ENCODE data around the gene NCOA3.

Gene NCOA3

GRCh38 chr20:47627540-47627939, 125.9 kb downstream of the NCOA3 start:
- no peak for TF ChIP-seq CTCF (IDR thresholded peaks at IDR 0.05; ENCODE audit: low read depth, low read length)
- DNase-seq (ENCODE audit: extremely low read depth, low read depth), result no peak

- DNase-seq (ENCODE audit: extremely low read depth, low read depth), result no peak
- TF ChIP-seq CTCF (IDR thresholded peaks at IDR 0.05; ENCODE audit: low read depth, low read length), result no peak
These were observed 128.2 kb downstream of the NCOA3 start for GRCh38 chr20:47629907-47630306.

DNA sequence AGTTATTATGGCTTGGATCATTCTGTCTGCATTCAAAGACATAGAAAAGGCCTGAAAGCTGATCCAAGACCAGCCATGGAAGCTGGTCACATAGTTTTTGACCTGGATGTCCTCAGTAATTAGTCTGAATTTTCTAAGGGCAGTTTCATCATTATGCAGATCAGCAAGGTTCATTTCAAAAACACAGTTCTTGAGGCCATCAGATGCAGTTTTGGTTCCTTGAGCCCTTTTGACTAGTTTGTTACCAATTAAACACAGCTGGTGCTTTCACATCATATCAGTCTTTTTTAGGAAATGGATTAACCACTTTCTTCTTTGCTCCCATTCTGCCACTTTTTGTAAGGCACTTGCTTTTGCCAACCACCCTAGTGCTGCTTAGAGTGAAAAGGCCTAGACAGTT, 129.4 kb downstream of the NCOA3 start:
- TF ChIP-seq CTCF (IDR thresholded peaks at IDR 0.05; ENCODE audit: low read depth, low read length), result no peak
- DNase-seq (ENCODE audit: extremely low read depth, low read depth), result no peak

DNA sequence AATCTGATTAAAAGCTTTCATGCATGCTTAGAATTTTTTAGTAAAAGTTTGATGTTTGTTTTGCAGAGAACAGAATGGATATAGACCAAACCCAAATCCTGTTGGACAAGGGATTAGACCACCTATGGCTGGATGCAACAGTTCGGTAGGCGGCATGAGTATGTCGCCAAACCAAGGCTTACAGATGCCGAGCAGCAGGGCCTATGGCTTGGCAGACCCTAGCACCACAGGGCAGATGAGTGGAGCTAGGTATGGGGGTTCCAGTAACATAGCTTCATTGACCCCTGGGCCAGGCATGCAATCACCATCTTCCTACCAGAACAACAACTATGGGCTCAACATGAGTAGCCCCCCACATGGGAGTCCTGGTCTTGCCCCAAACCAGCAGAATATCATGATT, 133.6 kb downstream of the NCOA3 start:
- no peak for DNase-seq (ENCODE audit: extremely low read depth, low read depth)
- TF ChIP-seq CTCF (IDR thresholded peaks at IDR 0.05; ENCODE audit: low read depth, low read length), result no peak

- DNase-seq (ENCODE audit: extremely low read depth, low read depth), result no peak
- TF ChIP-seq CTCF (IDR thresholded peaks at IDR 0.05; ENCODE audit: low read depth, low read length), result no peak
These were observed 137.2 kb downstream of the NCOA3 start for GRCh38 chr20:47638851-47639250.

DNA sequence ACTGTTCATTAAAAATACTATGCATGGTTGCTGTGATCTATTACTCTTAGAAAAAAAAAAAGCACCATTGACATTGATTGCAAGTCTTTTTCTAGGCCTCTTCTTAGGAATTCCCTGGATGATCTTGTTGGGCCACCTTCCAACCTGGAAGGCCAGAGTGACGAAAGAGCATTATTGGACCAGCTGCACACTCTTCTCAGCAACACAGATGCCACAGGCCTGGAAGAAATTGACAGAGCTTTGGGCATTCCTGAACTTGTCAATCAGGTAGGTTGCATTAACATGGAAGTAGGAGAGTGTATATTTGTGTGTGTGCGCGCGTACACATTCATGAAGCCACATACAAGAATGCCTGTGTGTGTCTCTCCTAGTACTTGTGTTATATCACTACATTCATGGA, 140.4 kb downstream of the NCOA3 start:
- no peak for DNase-seq (ENCODE audit: extremely low read depth, low read depth)
- no peak for TF ChIP-seq CTCF (IDR thresholded peaks at IDR 0.05; ENCODE audit: low read depth, low read length)

GRCh38 chr20:47642624-47643023, 140.9 kb downstream of the NCOA3 start:
- no peak for TF ChIP-seq CTCF (IDR thresholded peaks at IDR 0.05; ENCODE audit: low read depth, low read length)
- no peak for DNase-seq (ENCODE audit: extremely low read depth, low read depth)

Data from AG09319 (cell line).